Karpas-422 (cell line): ENCODE results near the gene NOXA1. TPM values are rescaled to one million over a fixed set of nuclear protein-coding genes. Genes with fewer than 3 reads are reported as not detected.

ENCODE experiments used
- DNase-seq: peaks from one replicate; pipeline ENCODE4 v3.0.0-alpha.2; 2015
- H2AFZ ChIP-seq: fragments of 200-600 bp; sonication (generic); 2 replicates; pipeline ENCODE4 v1.6.1; 2014; ENCODE audit warnings: antibody characterized with exemption, low read length, mixed read lengths
- H3K27ac ChIP-seq: fragments of 200-600 bp; sonication (generic); 2 replicates; pipeline ENCODE4 v1.5.1; 2014; ENCODE audit warnings: mild to moderate bottlenecking, low read length, moderate library complexity
- H3K27me3 ChIP-seq: fragments of 200-600 bp; sonication (generic); 2 replicates; pipeline ENCODE4 v1.6.1; 2014; ENCODE audit warnings: low read length, mixed read lengths
- H3K36me3 ChIP-seq: fragments of 200-600 bp; sonication (generic); 2 replicates; pipeline ENCODE4 v1.6.1; 2014; ENCODE audit warnings: low read length, mixed read lengths; ENCODE audit not compliant: insufficient read depth
- H3K4me1 ChIP-seq: fragments of 200-600 bp; sonication (generic); 2 replicates; pipeline ENCODE4 v1.6.1; 2014; ENCODE audit warnings: mild to moderate bottlenecking, low read length, mixed read lengths
- H3K4me2 ChIP-seq: fragments of 200-600 bp; sonication (generic); 2 replicates; pipeline ENCODE4 v1.6.1; 2014; ENCODE audit warnings: low read length, low read depth, mild to moderate bottlenecking; ENCODE audit not compliant: poor library complexity, severe bottlenecking
- H3K4me3 ChIP-seq: fragments of 200-600 bp; sonication (generic); 2 replicates; pipeline ENCODE4 v1.5.1; 2014; ENCODE audit warnings: mild to moderate bottlenecking, antibody characterized with exemption, low read length, mixed read lengths
- H3K79me2 ChIP-seq: fragments of 200-600 bp; sonication (generic); 2 replicates; pipeline ENCODE4 v1.6.1; 2014; ENCODE audit warnings: mild to moderate bottlenecking, low read length, mixed read lengths
- H3K9ac ChIP-seq: fragments of 200-600 bp; sonication (generic); 2 replicates; pipeline ENCODE4 v1.6.0; 2014; ENCODE audit warnings: low read length
- H3K9me2 ChIP-seq: fragments of 200-600 bp; sonication (generic), shearing (Covaris generic); replicated peaks from 2 replicates; pipeline ENCODE4 v1.6.0; 2014; ENCODE audit warnings: mild to moderate bottlenecking, low read length, moderate library complexity; ENCODE audit not compliant: insufficient read depth
- H3K9me3 ChIP-seq: fragments of 300-700, 200-600 bp; sonication (generic); 2 replicates; pipeline ENCODE4 v1.6.1; 2014; ENCODE audit warnings: low read length, mixed read lengths
- H4K20me1 ChIP-seq: fragments of 200-600 bp; sonication (generic); 2 replicates; pipeline ENCODE4 v1.6.1; 2014; ENCODE audit warnings: mild to moderate bottlenecking, antibody characterized with exemption, low read length, low read depth; ENCODE audit not compliant: insufficient read depth
- total RNA-seq: library from RNA; depleted of rRNA; stranded (reverse); fragments of >200 nt; shearing (Covaris generic); gene quantifications from 2 replicates; pipeline ENCODE4 v1.2.3, GENCODE V29; 2014; ENCODE audit warnings: low replicate concordance

NOXA1 gene
- total RNA-seq, 1 experiment from 2014 or later: not detected

DNA sequence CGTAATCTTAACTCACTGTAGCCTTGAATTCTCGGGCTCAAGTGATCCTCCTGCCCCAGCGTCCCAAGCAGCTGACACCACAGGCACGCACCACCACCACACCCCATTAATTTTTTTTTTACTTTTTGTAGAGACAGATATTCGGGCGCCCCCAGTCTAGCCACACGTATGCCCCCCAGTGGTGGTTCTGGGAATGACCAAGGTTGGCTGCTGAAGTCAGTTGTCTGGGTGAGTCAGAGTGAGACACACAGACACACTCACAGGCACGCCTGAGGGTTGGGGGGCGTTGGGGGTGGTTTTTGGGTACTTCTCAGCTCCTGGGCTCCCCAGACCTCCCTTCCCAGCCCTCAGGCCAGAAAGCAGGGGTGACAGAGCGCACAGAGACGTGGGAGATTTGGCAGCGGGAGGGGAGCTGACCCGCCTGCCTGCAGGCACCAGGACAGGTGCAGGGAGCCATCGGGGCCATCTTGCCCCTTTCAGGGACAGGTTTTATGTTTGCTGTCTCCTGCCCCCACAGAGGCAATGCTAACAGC is 22.1 kb downstream of the NOXA1 start:
- Histone ChIP-seq H3K9me3 (no peaks in the 10 kb centered on the region), H3K36me3 (no peaks in the 10 kb centered on the region), H3K27ac (no peak overlapping the region), H3K9ac (no peak overlapping the region), H3K4me1 (peaks cover 11% of the 10 kb centered on the region), H2AFZ (no peak overlapping the region), H3K4me2 (no peak overlapping the region), H3K9me2 (no peaks in the 10 kb centered on the region), H3K79me2 (no peaks in the 10 kb centered on the region), H3K27me3 (no peaks in the 10 kb centered on the region), H3K4me3 (no peak overlapping the region), H4K20me1 (peaks cover 6% of the 10 kb centered on the region; the same call in 1 of the 2 replicates)
- DNase-seq: peak; percentile 94

DNA sequence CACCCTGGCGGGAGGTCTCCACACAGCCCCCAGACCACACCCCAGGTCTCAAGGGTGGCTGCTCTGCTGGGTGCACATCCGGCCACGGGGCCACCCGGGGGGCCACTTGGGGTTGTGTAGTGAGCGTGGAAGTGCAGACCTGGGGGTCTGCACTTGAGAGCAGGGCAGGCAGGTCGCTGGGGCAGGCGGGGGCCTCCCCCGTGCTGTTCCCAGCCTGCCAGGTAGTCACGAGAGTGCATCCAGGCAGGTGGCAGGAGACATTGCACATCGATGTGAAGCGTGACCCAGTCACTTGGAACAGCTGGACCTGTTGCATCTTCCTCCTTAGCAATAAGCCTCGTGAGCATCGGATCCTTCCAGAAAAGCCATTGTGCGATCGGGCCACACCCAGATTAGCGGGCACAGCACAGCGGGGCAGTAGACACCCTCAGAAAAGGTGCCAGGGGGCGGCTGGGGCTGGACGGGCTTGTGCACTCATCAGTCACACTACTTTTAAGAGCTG is 22.8 kb downstream of the NOXA1 start:
- H3K79me2 ChIP-seq: no peaks in the 10 kb centered on the region
- H3K36me3 ChIP-seq: no peaks in the 10 kb centered on the region
- no peak overlapping the region for H3K4me3 ChIP-seq
- no peak overlapping the region for H3K27ac ChIP-seq
- H3K9me3 ChIP-seq: no peaks in the 10 kb centered on the region
- peaks cover 6% of the 10 kb centered on the region; the same call in 1 of the 2 replicates for H4K20me1 ChIP-seq
- H3K9me2 ChIP-seq: no peaks in the 10 kb centered on the region
- no peak overlapping the region for H3K4me2 ChIP-seq
- DNase-seq: no peak
- H3K4me1 ChIP-seq: peaks cover 11% of the 10 kb centered on the region
- no peak overlapping the region for H2AFZ ChIP-seq
- H3K27me3 ChIP-seq: no peaks in the 10 kb centered on the region
- no peak overlapping the region for H3K9ac ChIP-seq

DNA sequence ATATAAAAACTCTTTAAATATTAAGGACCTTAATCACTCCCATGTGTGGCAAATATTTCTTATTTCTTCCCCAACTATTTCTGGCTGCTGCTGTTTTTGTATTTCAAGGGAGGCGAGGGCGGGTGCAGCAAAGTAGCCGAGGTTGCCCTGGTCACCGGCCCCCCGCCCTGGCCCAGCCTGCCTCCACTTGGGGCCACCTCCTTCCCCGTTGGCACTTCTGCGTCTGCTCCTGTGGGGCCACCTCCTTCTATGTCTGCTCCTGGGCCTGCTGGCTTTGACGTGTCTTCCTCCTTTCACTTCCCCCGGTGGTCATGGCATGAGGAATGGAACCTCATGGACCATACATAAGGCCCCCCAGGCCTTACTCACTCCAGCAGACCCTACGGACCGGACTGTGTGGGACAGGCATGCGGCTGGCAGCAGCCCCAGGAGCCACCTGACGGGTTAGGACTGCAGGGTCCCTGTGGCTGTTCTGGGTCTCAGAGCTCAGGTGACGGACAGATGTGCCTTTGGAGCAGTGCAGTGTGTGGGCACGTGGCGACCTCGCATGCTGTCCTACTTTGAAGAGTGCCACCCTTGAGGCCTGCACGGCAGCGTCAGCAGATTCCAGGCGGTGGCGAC is 23.8 kb downstream of the NOXA1 start:
- no peak overlapping the region for H3K27ac ChIP-seq
- H3K4me2 ChIP-seq: no peak overlapping the region
- no peaks in the 10 kb centered on the region for H3K79me2 ChIP-seq
- no peaks in the 10 kb centered on the region for H3K9me3 ChIP-seq
- no peak overlapping the region for H3K9ac ChIP-seq
- peaks cover 7% of the 10 kb centered on the region; the same call in 1 of the 2 replicates for H3K4me1 ChIP-seq
- no peaks in the 10 kb centered on the region for H3K9me2 ChIP-seq
- no peak overlapping the region for H3K4me3 ChIP-seq
- peaks cover 6% of the 10 kb centered on the region; the same call in 1 of the 2 replicates for H4K20me1 ChIP-seq
- DNase-seq: peak; percentile 52
- no peak overlapping the region for H2AFZ ChIP-seq
- no peaks in the 10 kb centered on the region for H3K36me3 ChIP-seq
- no peaks in the 10 kb centered on the region for H3K27me3 ChIP-seq

DNA sequence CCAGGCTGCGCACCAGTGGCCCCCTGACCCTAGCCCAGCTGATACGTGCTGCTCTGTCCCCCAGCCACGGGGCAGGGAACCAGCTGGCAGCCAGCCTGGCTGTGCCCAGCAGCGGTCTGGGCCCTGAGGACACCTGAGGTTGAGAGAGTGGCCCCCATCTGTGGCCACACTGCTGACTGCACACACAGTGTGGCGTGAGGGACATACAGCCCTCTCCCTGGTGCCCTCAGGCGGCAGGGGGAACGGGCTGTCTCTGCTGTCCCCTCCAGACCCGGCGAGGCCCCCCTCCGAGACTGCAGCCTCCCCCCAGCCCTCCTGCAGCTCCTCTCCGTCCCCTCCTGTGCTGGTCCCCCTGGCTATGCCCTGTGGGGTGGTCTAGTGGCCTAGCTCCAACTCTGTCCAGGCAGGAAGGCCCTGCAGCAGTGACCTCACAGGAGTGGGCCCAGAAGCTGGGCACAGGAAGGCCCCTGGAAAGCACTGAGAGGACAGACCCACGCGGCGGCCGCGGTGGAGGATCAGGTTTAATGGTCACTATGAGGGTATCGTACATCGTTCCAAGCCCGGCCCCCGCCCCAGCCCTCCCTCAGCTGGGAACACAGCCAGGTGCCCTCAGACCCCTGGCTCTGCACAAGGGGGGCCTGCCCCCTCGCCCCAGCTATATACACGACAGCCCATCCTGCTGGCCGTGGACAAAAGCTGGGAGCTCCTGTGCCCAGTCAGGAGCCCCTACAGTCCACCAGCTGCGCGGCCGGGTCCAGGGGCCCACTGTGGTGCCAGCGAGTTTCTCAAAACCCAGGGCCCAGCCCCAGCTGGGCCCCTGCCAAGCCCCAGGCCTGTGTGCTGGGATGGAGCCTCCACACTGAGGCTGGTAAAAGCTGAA is 24.8 kb downstream of the NOXA1 start:
- H2AFZ ChIP-seq: no peak overlapping the region
- H4K20me1 ChIP-seq: peaks cover 14% of the 10 kb centered on the region; the same call in 1 of the 2 replicates
- H3K4me3 ChIP-seq: no peak overlapping the region
- H3K27ac ChIP-seq: no peak overlapping the region
- H3K4me1 ChIP-seq: peaks cover 4% of the 10 kb centered on the region; the same call in 1 of the 2 replicates
- no peak overlapping the region for H3K4me2 ChIP-seq
- no peaks in the 10 kb centered on the region for H3K27me3 ChIP-seq
- no peaks in the 10 kb centered on the region for H3K9me3 ChIP-seq
- DNase-seq: no peak
- H3K9me2 ChIP-seq: no peaks in the 10 kb centered on the region
- no peaks in the 10 kb centered on the region for H3K79me2 ChIP-seq
- peaks cover 6% of the 10 kb centered on the region for H3K36me3 ChIP-seq
- H3K9ac ChIP-seq: no peak overlapping the region

DNA sequence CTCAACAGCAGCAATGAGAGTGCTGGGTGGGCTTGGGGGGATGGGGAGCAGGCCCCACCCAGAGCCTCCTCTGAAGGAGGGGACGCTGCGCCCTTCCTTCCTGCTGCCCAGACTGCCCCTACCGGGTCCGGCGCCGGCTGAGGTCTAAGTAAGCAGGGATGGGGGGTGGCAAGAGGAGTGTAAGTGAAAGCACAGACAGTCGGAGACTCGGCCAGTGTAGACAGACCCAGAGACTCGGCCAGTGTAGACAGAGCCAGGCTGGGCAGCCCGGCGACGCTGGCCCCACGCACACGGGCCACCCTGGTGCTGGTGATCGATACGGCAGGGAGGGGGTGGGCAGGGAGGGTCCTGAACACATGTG is 25.4 kb downstream of the NOXA1 start:
- no peak overlapping the region for H3K27ac ChIP-seq
- DNase-seq: no peak
- H4K20me1 ChIP-seq: peaks cover 19% of the 10 kb centered on the region
- peaks cover 4% of the 10 kb centered on the region; the same call in 1 of the 2 replicates for H3K4me1 ChIP-seq
- H3K9ac ChIP-seq: no peak overlapping the region
- H3K36me3 ChIP-seq: peaks cover 12% of the 10 kb centered on the region
- H2AFZ ChIP-seq: no peak overlapping the region
- no peak overlapping the region for H3K4me3 ChIP-seq
- H3K79me2 ChIP-seq: no peaks in the 10 kb centered on the region
- H3K4me2 ChIP-seq: no peak overlapping the region
- H3K9me2 ChIP-seq: no peaks in the 10 kb centered on the region
- no peaks in the 10 kb centered on the region for H3K9me3 ChIP-seq
- no peaks in the 10 kb centered on the region for H3K27me3 ChIP-seq

DNA sequence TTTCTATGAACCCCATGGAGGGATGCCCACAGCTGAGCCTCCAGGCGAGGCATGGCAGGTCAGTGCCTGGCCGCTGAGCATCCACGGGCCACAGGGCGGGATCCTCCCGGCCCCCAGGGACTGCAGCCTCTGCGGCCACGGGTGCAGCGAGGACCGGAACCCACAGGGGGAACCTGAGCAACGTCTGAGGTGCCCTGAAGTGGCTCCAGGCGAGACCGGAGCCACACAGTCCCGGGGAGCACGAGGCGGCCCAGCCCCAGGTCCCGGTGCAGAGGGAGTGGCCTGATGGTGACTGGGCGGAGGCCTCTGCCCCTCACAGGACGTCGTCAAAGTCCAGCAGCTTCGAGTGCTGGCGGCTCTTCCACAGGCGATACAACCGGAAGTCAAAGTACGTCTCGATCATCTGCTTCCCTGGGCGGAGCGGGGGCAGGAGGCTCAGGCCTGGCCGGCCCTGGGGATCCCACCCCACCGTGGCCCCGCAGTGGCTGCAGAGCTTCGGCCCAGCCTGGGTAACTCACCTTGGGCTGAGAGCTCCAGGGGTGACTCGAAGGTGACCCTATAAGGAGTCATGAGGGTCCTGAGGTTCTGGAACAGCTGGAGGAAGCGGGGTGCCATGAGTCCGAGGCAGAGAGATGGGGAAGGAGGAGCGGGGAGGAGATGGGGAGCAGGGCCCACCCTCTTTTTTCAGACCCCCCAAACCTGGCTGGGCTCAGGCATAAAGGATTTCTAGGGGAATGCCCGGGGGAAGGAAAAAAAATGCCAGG is 26.1 kb downstream of the NOXA1 start:
- H3K4me3 ChIP-seq: no peak overlapping the region
- no peak overlapping the region for H2AFZ ChIP-seq
- no peaks in the 10 kb centered on the region for H3K27me3 ChIP-seq
- H3K9ac ChIP-seq: no peak overlapping the region
- no peaks in the 10 kb centered on the region for H3K9me3 ChIP-seq
- no peaks in the 10 kb centered on the region for H3K79me2 ChIP-seq
- peaks cover 20% of the 10 kb centered on the region for H4K20me1 ChIP-seq
- H3K36me3 ChIP-seq: peaks cover 12% of the 10 kb centered on the region
- H3K9me2 ChIP-seq: no peaks in the 10 kb centered on the region
- H3K4me2 ChIP-seq: no peak overlapping the region
- H3K27ac ChIP-seq: no peak overlapping the region
- H3K4me1 ChIP-seq: peaks cover 6% of the 10 kb centered on the region
- no peak for DNase-seq

DNA sequence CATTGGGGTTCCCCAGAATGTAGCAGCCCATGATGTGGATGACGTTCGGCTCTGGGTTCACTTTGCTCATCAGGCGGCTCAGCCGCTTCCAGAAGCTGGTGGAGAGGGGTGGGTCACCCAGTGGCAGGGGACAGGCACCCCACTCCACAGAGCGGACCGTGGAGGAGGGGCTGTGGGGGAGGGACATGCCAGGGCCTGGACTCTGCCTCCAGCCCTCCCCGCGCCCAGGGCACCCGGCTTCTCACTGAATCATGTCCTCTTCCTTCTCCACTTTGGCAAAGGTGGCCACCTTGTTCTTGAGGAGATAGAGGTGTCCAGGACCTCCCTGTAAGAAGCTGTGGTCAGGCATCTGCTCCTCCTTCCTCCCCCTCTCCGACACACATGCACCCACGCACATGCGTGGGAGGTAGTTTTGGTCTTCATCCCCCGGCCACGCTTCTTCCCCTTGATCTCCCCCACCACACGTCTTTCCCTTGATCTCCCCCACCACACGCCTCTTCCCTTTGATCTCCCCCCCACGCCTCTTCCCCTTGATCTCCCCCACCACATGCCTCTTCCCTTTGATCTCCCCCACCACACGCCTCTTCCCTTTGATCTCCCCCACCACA is 26.8 kb downstream of the NOXA1 start:
- no peak overlapping the region for H3K4me2 ChIP-seq
- no peak for DNase-seq
- peaks cover 12% of the 10 kb centered on the region for H3K36me3 ChIP-seq
- peaks cover 20% of the 10 kb centered on the region for H4K20me1 ChIP-seq
- H3K27ac ChIP-seq: no peak overlapping the region
- H3K9ac ChIP-seq: no peak overlapping the region
- H3K9me3 ChIP-seq: no peaks in the 10 kb centered on the region
- H3K27me3 ChIP-seq: no peaks in the 10 kb centered on the region
- no peak overlapping the region for H3K4me3 ChIP-seq
- peaks cover 14% of the 10 kb centered on the region for H3K4me1 ChIP-seq
- no peaks in the 10 kb centered on the region for H3K79me2 ChIP-seq
- no peaks in the 10 kb centered on the region for H3K9me2 ChIP-seq
- no peak overlapping the region for H2AFZ ChIP-seq
